H1 (cell line): ENCODE results near the gene SLC35E3. TPM values are rescaled to one million over a fixed set of nuclear protein-coding genes. Genes with fewer than 3 reads are reported as not detected.

Experiments
- CTCF ChIA-PET: fragments of 300-600 bp; sonication (Branson Sonifier 250); formaldehyde crosslinking; loops from one replicate; lab custom pipeline; 2021; ENCODE audit not compliant: partially characterized antibody; lab: Charles Lee
- POLR2A ChIA-PET: fragments of 300-600 bp; sonication (Branson Sonifier 250); formaldehyde crosslinking; loops from one replicate; lab custom pipeline; 2021; ENCODE audit warnings: inconsistent platforms; ENCODE audit not compliant: partially characterized antibody; lab: Charles Lee
- DNase-seq, 2 experiments: peaks; one replicate each; pipeline versions ENCODE4 v3.0.0 to v3.0.0-alpha.2; 2010 to 2022; ENCODE audit warnings: low spot score in 2 of 2, low read depth in 1 of 2, mixed read lengths in 1 of 2
- FAIRE-seq: peaks from 2 replicates; lab custom pipeline; 2011; peaks lifted over from hg19 to GRCh38; lab: Jason Lieb, UNC
- H2AFZ ChIP-seq: 2 replicates; pipeline ENCODE4 v1.8.1; 2012; ENCODE audit warnings: low read length, inconsistent platforms
- H2AK5ac ChIP-seq: 2 replicates; pipeline ENCODE4 v1.6.1; 2013; ENCODE audit warnings: low read depth, low read length
- H2BK120ac ChIP-seq: replicated peaks from 2 replicates; pipeline ENCODE3; 2013; ENCODE audit warnings: low read depth, low read length, inconsistent platforms
- H2BK12ac ChIP-seq: 2 replicates; pipeline ENCODE4 v1.6.1; 2013; ENCODE audit warnings: low read depth, low read length
- H2BK15ac ChIP-seq: 2 replicates; pipeline ENCODE4 v1.6.1; 2013; ENCODE audit warnings: low read length
- H2BK20ac ChIP-seq: 2 replicates; pipeline ENCODE4 v1.6.1; 2013; ENCODE audit warnings: low read length
- H2BK5ac ChIP-seq: 2 replicates; pipeline ENCODE4 v1.6.1; 2013; ENCODE audit warnings: low read depth, low read length
- H3K14ac ChIP-seq: 2 replicates; pipeline ENCODE4 v1.6.1; 2013; ENCODE audit warnings: inconsistent platforms; ENCODE audit not compliant: insufficient read length
- H3K18ac ChIP-seq: 2 replicates; pipeline ENCODE4 v1.6.1; 2013; ENCODE audit warnings: low read length; ENCODE audit errors: extremely low read depth
- H3K23ac ChIP-seq: 2 replicates; pipeline ENCODE4 v1.6.1; 2013; ENCODE audit warnings: inconsistent platforms; ENCODE audit not compliant: insufficient read length
- H3K23me2 ChIP-seq: 2 replicates; pipeline ENCODE4 v1.6.1; 2013; ENCODE audit warnings: low read depth, low read length
- H3K27ac ChIP-seq: 2 replicates; pipeline ENCODE4 v1.6.1; 2011; ENCODE audit warnings: low read depth, low read length, inconsistent platforms
- H3K27me3 ChIP-seq, 4 experiments: replicated peaks in 1 of 4; 1 replicate in 1 of 4; 2 replicates in 3 of 4; pipeline versions ENCODE4 v1.6.1 to v1.8.1; 2011 to 2013; ENCODE audit warnings: low read length in 3 of 4, mild to moderate bottlenecking in 3 of 4, inconsistent platforms in 2 of 4, mixed read lengths in 2 of 4, moderate library complexity in 1 of 4; ENCODE audit not compliant: control insufficient read depth in 3 of 4, insufficient read depth in 3 of 4; ENCODE audit errors: extremely low read depth in 1 of 4
- H3K36me3 ChIP-seq, 4 experiments: 2 replicates each; pipeline versions ENCODE4 v1.6.1 to v1.8.1; 2011 to 2013; ENCODE audit warnings: mild to moderate bottlenecking in 4 of 4, low read length in 3 of 4, moderate library complexity in 2 of 4, control low read depth in 1 of 4, inconsistent platforms in 1 of 4; ENCODE audit not compliant: insufficient read depth in 4 of 4, control insufficient read depth in 2 of 4
- H3K4ac ChIP-seq: replicated peaks from 2 replicates; pipeline ENCODE3; 2013; ENCODE audit warnings: low read length, low read depth, mixed read lengths, inconsistent platforms; ENCODE audit not compliant: insufficient read length
- H3K4me1 ChIP-seq, 4 experiments: replicated peaks in 1 of 4; 1 replicate in 1 of 4; 2 replicates in 3 of 4; pipeline versions ENCODE4 v1.6.1 to v1.8.1; 2011 to 2013; ENCODE audit warnings: low read length in 3 of 4, inconsistent platforms in 2 of 4, mixed read lengths in 1 of 4; ENCODE audit not compliant: insufficient read depth in 4 of 4, control insufficient read depth in 3 of 4
- H3K4me2 ChIP-seq, 2 experiments: 2 replicates each; pipeline versions ENCODE4 v1.6.1 to v1.8.1; 2011 to 2013; ENCODE audit warnings: low read depth in 2 of 2, low read length in 2 of 2, control low read depth in 1 of 2, inconsistent platforms in 1 of 2, mild to moderate bottlenecking in 1 of 2; ENCODE audit not compliant: insufficient read depth in 1 of 2
- H3K4me3 ChIP-seq, 4 experiments: fragments of 200-600, 300-600 bp in 1 of 4; sonication (generic), shearing (Covaris generic), sonication (Bioruptor Twin) in 1 of 4; 2 replicates each; pipeline versions ENCODE4 v1.5.1 to v1.8.1; 2011 to 2016; ENCODE audit warnings: low read length in 4 of 4, low read depth in 3 of 4, control low read depth in 2 of 4, inconsistent platforms in 2 of 4, mild to moderate bottlenecking in 2 of 4, mixed read lengths in 1 of 4, moderate library complexity in 1 of 4; ENCODE audit not compliant: insufficient read depth in 2 of 4; ENCODE audit errors: extremely low read depth in 1 of 4
- H3K56ac ChIP-seq: replicated peaks from 2 replicates; pipeline ENCODE3; 2013; ENCODE audit warnings: low read depth, mild to moderate bottlenecking, mixed read lengths, low read length, inconsistent platforms; ENCODE audit not compliant: insufficient read length
- H3K79me1 ChIP-seq: 2 replicates; pipeline ENCODE4 v1.6.1; 2013; ENCODE audit warnings: low read depth, low read length, control low read depth
- H3K79me2 ChIP-seq, 2 experiments: 2 replicates each; pipeline versions ENCODE4 v1.6.1 to v1.8.1; 2012 to 2013; ENCODE audit warnings: low read length in 2 of 2, mild to moderate bottlenecking in 2 of 2, inconsistent platforms in 1 of 2; ENCODE audit not compliant: insufficient read depth in 2 of 2, control insufficient read depth in 1 of 2
- H3K9ac ChIP-seq, 4 experiments: replicated peaks in 1 of 4; 1 replicate in 1 of 4; 2 replicates in 3 of 4; pipeline versions ENCODE4 v1.6.1 to v1.8.1; 2011 to 2013; ENCODE audit warnings: low read depth in 3 of 4, low read length in 3 of 4, control low read depth in 2 of 4, mild to moderate bottlenecking in 2 of 4, moderate library complexity in 2 of 4, inconsistent platforms in 1 of 4; ENCODE audit errors: extremely low read depth in 1 of 4
- H3K9me3 ChIP-seq, 2 experiments: 2 replicates each; pipeline versions ENCODE4 v1.6.1 to v1.8.1; 2012 to 2013; ENCODE audit warnings: mild to moderate bottlenecking in 2 of 2, moderate library complexity in 2 of 2, control low read depth in 1 of 2, inconsistent platforms in 1 of 2, low read depth in 1 of 2, low read length in 1 of 2, mixed read lengths in 1 of 2; ENCODE audit not compliant: insufficient read depth in 2 of 2
- H4K20me1 ChIP-seq, 2 experiments: replicated peaks in 1 of 2; 2 replicates each; pipeline versions ENCODE3 to v1.8.1; 2011 to 2013; ENCODE audit warnings: inconsistent platforms in 2 of 2, low read length in 2 of 2, mild to moderate bottlenecking in 1 of 2; ENCODE audit not compliant: insufficient read depth in 2 of 2, control insufficient read depth in 1 of 2
- H4K5ac ChIP-seq: 2 replicates; pipeline ENCODE4 v1.6.1; 2013; ENCODE audit warnings: low read length, low read depth, mixed read lengths, inconsistent platforms; ENCODE audit not compliant: insufficient read length
- H4K8ac ChIP-seq: 2 replicates; pipeline ENCODE4 v1.8.0; 2013; ENCODE audit warnings: mild to moderate bottlenecking, moderate library complexity, low read length, inconsistent platforms; ENCODE audit not compliant: insufficient read depth; ENCODE audit errors: extremely low read depth
- H4K91ac ChIP-seq: replicated peaks from 2 replicates; pipeline ENCODE3; 2013; ENCODE audit warnings: low read length, mixed read lengths, inconsistent platforms; ENCODE audit not compliant: insufficient read length
- CREB1 ChIP-seq: IDR thresholded peaks from 2 replicates; pipeline ENCODE4 v1.6.1; 2012; ENCODE audit warnings: inconsistent platforms
- EGR1 ChIP-seq: IDR thresholded peaks from 2 replicates; pipeline ENCODE4 v1.6.1; 2011; ENCODE audit warnings: low read depth, low read length, borderline replicate concordance
- HDAC2 ChIP-seq, 2 experiments: fragments of 300-600 bp in 1 of 2; sonication (generic) in 1 of 2; IDR thresholded peaks; 2 replicates each; pipeline ENCODE4 v1.6.1; 2011 to 2012; ENCODE audit warnings: low read depth in 2 of 2, low read length in 2 of 2, mild to moderate bottlenecking in 2 of 2, moderate library complexity in 2 of 2, borderline replicate concordance in 1 of 2, inconsistent platforms in 1 of 2
- RAD21 ChIP-seq, 2 experiments: IDR thresholded peaks in 1 of 2; conservative IDR thresholded peaks in 1 of 2; 2 replicates each; pipeline ENCODE4 v1.6.1; 2011; ENCODE audit warnings: low read depth in 2 of 2, low read length in 2 of 2, improper control_type of control experiment in 1 of 2, inconsistent platforms in 1 of 2, mild to moderate bottlenecking in 1 of 2, moderate library complexity in 1 of 2
- RNF2 ChIP-seq: fragments of 200-900, 300-1000 bp; sonication (generic); IDR thresholded peaks from 2 replicates; pipeline ENCODE4 v1.7.1; 2016; ENCODE audit warnings: borderline replicate concordance, low read depth, mild to moderate bottlenecking, antibody characterized with exemption, low read length; ENCODE audit not compliant: poor library complexity, severe bottlenecking; ENCODE audit errors: missing control alignments
- SIN3A ChIP-seq, 2 experiments: IDR thresholded peaks in 1 of 2; conservative IDR thresholded peaks in 1 of 2; 2 replicates each; pipeline ENCODE4 v1.6.1; 2011 to 2012; ENCODE audit warnings: low read length in 2 of 2, improper control_type of control experiment in 1 of 2, low read depth in 1 of 2, mild to moderate bottlenecking in 1 of 2
- SIRT6 ChIP-seq: IDR thresholded peaks from one replicate; pipeline ENCODE4 v1.7.1; 2012; ENCODE audit warnings: low read length, inconsistent platforms
- SUZ12 ChIP-seq: fragments of 200-600 bp; sonication (generic); IDR thresholded peaks from 2 replicates; pipeline ENCODE4 v1.6.1; 2012; ENCODE audit warnings: mild to moderate bottlenecking, inconsistent platforms, low read length, moderate library complexity, mixed read lengths
- TAF1 ChIP-seq: IDR thresholded peaks from 2 replicates; pipeline ENCODE4 v1.6.1; 2011; ENCODE audit warnings: mild to moderate bottlenecking, low read depth, low read length
- YY1 ChIP-seq: IDR thresholded peaks from 2 replicates; pipeline ENCODE4 v1.6.1; 2011; ENCODE audit warnings: low read depth, mild to moderate bottlenecking, low read length
- WGBS, 2 experiments: shearing (Covaris generic) in 1 of 2; methylation state at CpG; one replicate each; pipeline versions ENCODE4 v1.1.6 to v1.1.7; 2013 to 2015; ENCODE audit warnings: low lambda C conversion rate in 2 of 2, mixed read lengths in 2 of 2, inconsistent platforms in 1 of 2, low coverage in 1 of 2, missing lambda C conversion rate in 1 of 2; ENCODE audit not compliant: insufficient replicate concordance in 2 of 2, insufficient coverage in 1 of 2, insufficient read length in 1 of 2; ENCODE audit errors: extremely low coverage in 1 of 2, missing lambda C conversion rate in 1 of 2; 5-methylcytosine and 5-hydroxymethylcytosine counted together
- polyA plus RNA-seq, 7 experiments: library from polyadenylated mRNA; depleted of rRNA in 3 of 7; stranded (reverse) in 5 of 7; unstranded in 2 of 7; fragments of >200 nt in 5 of 7; fragments of 200-250 nt in 2 of 7; gene quantifications; 1 replicate in 5 of 7; 2 replicates in 1 of 7; 4 replicates in 1 of 7; pipeline versions ENCODE4 v1.2.1 to v1.2.3, GENCODE V29; 2011 to 2013; ENCODE audit warnings: missing spikeins in 2 of 7, mixed read lengths in 2 of 7
- total RNA-seq: library from RNA; stranded (reverse); fragmentation: NEBNext Ultra II Directional; extraction: Animal tissue kit (Norgen Biotek cat#: 25700); gene quantifications from 2 replicates; pipeline ENCODE4 v1.2.1, GENCODE V29; 2021

The SLC35E3 gene
- total and polyA plus RNA-seq, 2 of the 8 experiments (the other 6 are each of a cell fraction or from before 2014, with no cell fraction given): 10.0 to 10.9 TPM

DNA sequence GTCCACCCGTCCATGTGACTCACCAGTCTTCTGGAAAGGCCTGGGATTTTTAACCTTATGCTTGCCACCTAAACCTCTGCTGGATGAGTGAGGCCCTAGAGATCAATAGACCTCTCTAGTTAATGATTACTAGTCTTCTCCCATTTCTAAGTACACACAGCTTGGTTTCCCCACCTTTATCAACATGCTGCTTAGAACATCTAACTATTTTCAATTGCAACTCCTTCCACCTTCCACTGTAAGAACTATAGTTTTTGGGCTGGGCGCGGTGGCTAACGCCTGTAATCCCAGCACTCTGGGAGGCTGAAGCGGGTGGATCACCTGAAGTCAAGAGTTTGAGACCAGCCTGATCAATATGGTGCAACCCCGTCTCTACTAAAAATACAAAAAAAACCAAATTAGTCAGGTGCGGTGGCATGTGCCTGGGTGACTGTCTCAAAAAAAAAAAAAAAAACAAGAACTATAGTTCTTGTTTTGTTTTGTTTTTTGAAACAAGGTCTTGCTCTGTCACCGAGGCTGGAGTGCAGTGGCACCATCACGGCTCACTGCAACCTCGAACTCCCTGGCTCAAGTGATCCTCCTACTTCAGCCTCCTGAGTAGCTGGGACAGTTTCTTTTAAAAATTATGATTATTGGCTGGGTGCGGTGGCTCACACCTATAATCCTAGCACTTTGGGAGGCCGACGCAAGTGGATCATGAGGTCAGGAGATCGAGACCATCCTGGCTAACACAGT, 43.3 kb downstream of the SLC35E3 start:
- no peak for FAIRE-seq
- TF ChIP-seq SIN3A (conservative IDR thresholded peaks at IDR 0.05 in 1 of 2, IDR thresholded peaks at IDR 0.05 in 1 of 2; ENCODE audit: low read depth in 1 of 2, low read length in 2 of 2) (no peak), SIRT6 (no peak), EGR1 (no peak), HDAC2 (IDR thresholded peaks at IDR 0.05; ENCODE audit: borderline replicate concordance in 1 of 2, low read depth in 2 of 2, low read length in 2 of 2) (no peak), CREB1 (no peak), RNF2 (no peak), TAF1 (no peak), SUZ12 (no peak), RAD21 (IDR thresholded peaks at IDR 0.05 in 1 of 2, conservative IDR thresholded peaks at IDR 0.05 in 1 of 2; ENCODE audit: low read depth in 2 of 2, low read length in 2 of 2) (no peak), YY1 (no peak)

More for the DNA sequence above, 43.3 kb downstream of the SLC35E3 start:
- H3K23me2 ChIP-seq: no peaks in the 10 kb centered on the region
- no peak overlapping the region for H4K8ac ChIP-seq
- H2AK5ac ChIP-seq: no peak overlapping the region
- no peak overlapping the region for H3K18ac ChIP-seq
- H3K79me2 ChIP-seq: no peaks in the 10 kb centered on the region
- peaks cover 0 to 2% (median 0%) of the 10 kb centered on the region in 4 experiments; a peak in 1 of 7 replicates for H3K4me1 ChIP-seq
- H4K91ac ChIP-seq: no peak overlapping the region
- no peak overlapping the region for H3K4me3 ChIP-seq
- H3K9me3 ChIP-seq: no peaks in the 10 kb centered on the region
- H3K14ac ChIP-seq: no peak overlapping the region
- H4K5ac ChIP-seq: no peak overlapping the region
- no peak overlapping the region for H2BK12ac ChIP-seq
- H2BK5ac ChIP-seq: no peak overlapping the region
- no peak overlapping the region for H3K56ac ChIP-seq
- H3K36me3 ChIP-seq: no peaks in the 10 kb centered on the region
- H2BK15ac ChIP-seq: no peak overlapping the region
- 92% methylated on average over 14 of the region's 14 CpGs; no CpG with 5 or more reads in 1 of the 2 experiments for WGBS, 2 experiments
- DNase-seq: no peak
- CTCF ChIA-PET: interaction anchor here (0.7 to 1.7 kb wide), 3 partner anchors 10 to 41 kb away, joined by 3 to 6 read pairs (median 3); no protein-coding TSS in a partner anchor
- no peak overlapping the region for H2AFZ ChIP-seq
- POLR2A ChIA-PET: interaction anchor here (1.3 kb wide), 1 partner anchor 25 kb away, joined by 5 read pairs; no protein-coding TSS in a partner anchor
- no peaks in the 10 kb centered on the region for H3K79me1 ChIP-seq
- H3K4me2 ChIP-seq: no peak overlapping the region
- H2BK120ac ChIP-seq: no peak overlapping the region
- no peaks in the 10 kb centered on the region for H3K27me3 ChIP-seq
- H3K4ac ChIP-seq: no peak overlapping the region
- H3K27ac ChIP-seq: no peak overlapping the region
- H3K23ac ChIP-seq: no peak overlapping the region
- H3K9ac ChIP-seq: no peak overlapping the region
- no peak overlapping the region for H2BK20ac ChIP-seq
- no peaks in the 10 kb centered on the region for H4K20me1 ChIP-seq
